CD4-positive, alpha-beta memory T cell (primary cell): ENCODE measurements around the gene EFNA5. TPM values are rescaled to one million over a fixed set of nuclear protein-coding genes. Genes with fewer than 3 reads are reported as not detected.

Experiments
- CTCF ChIA-PET: fragments of 350-600 bp; sonication (Branson Sonifier 250); formaldehyde crosslinking; loops from one replicate; lab custom pipeline; 2021; ENCODE audit warnings: inconsistent platforms; ENCODE audit not compliant: partially characterized antibody; lab: Charles Lee
- POLR2A ChIA-PET: fragments of 350-600 bp; sonication (Branson Sonifier 250); formaldehyde crosslinking; loops from one replicate; lab custom pipeline; 2021; ENCODE audit not compliant: partially characterized antibody; lab: Charles Lee
- DNase-seq, 5 donors: peaks; one replicate each; pipeline versions ENCODE4 v3.0.0 to v3.0.0-alpha.2; 2020 to 2022; ENCODE audit warnings: mixed read lengths in 1 of 5
- H3K27ac ChIP-seq: one replicate; pipeline ENCODE4 v1.7.0; 2013; ENCODE audit warnings: low read depth, low read length
- H3K27me3 ChIP-seq: 2 replicates; pipeline ENCODE4 v1.7.0; 2013; ENCODE audit warnings: mild to moderate bottlenecking, low read length, moderate library complexity; ENCODE audit not compliant: insufficient read depth
- H3K36me3 ChIP-seq: 2 replicates; pipeline ENCODE4 v1.7.0; 2013; ENCODE audit warnings: mild to moderate bottlenecking, low read length, moderate library complexity; ENCODE audit not compliant: insufficient read depth
- H3K4me1 ChIP-seq: 2 replicates; pipeline ENCODE4 v1.7.0; 2013; ENCODE audit warnings: mild to moderate bottlenecking, low read length, moderate library complexity; ENCODE audit not compliant: insufficient read depth
- H3K4me3 ChIP-seq, 2 donors: one replicate each; pipeline ENCODE4 v1.7.0; 2013; ENCODE audit warnings: low read length in 2 of 2, mild to moderate bottlenecking in 1 of 2
- H3K9me3 ChIP-seq, 2 donors: one replicate each; pipeline ENCODE4 v1.7.0; 2013; ENCODE audit warnings: low read length in 2 of 2, control low read depth in 1 of 2; ENCODE audit not compliant: control insufficient read depth in 1 of 2
- H3K27ac Mint-ChIP-seq, 7 donors: one replicate each; pipeline ENCODE4 v1.8.0; 2020 to 2021; ENCODE audit warnings: mixed read lengths in 7 of 7, mild to moderate bottlenecking in 6 of 7, inconsistent platforms in 3 of 7, moderate library complexity in 3 of 7
- H3K27me3 Mint-ChIP-seq, 2 donors: one replicate each; pipeline ENCODE4 v1.8.0; 2020 to 2021; ENCODE audit warnings: mixed read lengths in 2 of 2
- H3K36me3 Mint-ChIP-seq, 2 donors: one replicate each; pipeline ENCODE4 v1.8.0; 2020 to 2021; ENCODE audit warnings: mixed read lengths in 2 of 2, inconsistent platforms in 1 of 2, mild to moderate bottlenecking in 1 of 2
- H3K4me1 Mint-ChIP-seq, 4 donors: one replicate each; pipeline ENCODE4 v1.8.0; 2020 to 2021; ENCODE audit warnings: mixed read lengths in 4 of 4, mild to moderate bottlenecking in 1 of 4
- H3K4me3 Mint-ChIP-seq, 8 donors: one replicate each; pipeline ENCODE4 v1.8.0; 2020 to 2021; ENCODE audit warnings: mixed read lengths in 8 of 8, mild to moderate bottlenecking in 7 of 8, moderate library complexity in 6 of 8, inconsistent platforms in 3 of 8
- H3K9me3 Mint-ChIP-seq, 8 donors: one replicate each; pipeline ENCODE4 v1.8.0; 2020 to 2021; ENCODE audit warnings: mixed read lengths in 8 of 8, mild to moderate bottlenecking in 5 of 8, inconsistent platforms in 3 of 8, moderate library complexity in 1 of 8
- intact Hi-C: fragments of 100-400 bp; cut with micrococcal nuclease; formaldehyde crosslinking; loops from one replicate; pipeline ENCODE4 v1.15.1; 2023
- polyA plus RNA-seq, 2 donors: library from polyadenylated mRNA; unstranded; fragments of 300-500 nt; fragmentation: Illumina TruSeq; gene quantifications; one replicate each; pipeline ENCODE4 v1.2.3, GENCODE V29; 2021
- total RNA-seq, 2 experiments: library from RNA; stranded (reverse); gene quantifications; one replicate each; pipeline ENCODE4 v1.2.3, GENCODE V29; 2021

The EFNA5 gene
- total and polyA plus RNA-seq, 4 experiments from 2014 or later: not detected

DNA sequence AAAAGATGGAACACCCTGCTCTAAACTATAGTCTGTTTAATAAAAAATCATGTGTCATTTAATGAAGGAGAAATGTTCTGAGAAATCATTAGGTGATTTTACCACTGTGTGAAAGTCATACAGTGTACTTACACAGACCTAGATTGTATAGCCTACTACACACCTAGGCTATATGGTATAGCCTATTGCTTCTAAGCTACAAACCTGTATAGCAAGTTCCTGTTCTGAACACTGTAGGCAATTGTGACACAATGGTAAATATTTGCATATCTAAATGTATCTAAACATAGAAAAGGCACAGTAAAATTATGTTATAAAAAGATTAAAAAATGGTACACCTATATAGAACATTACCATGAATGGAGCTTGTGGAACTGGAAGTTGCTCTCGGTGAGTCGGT lies 40.6 kb downstream of the EFNA5 start:
- POLR2A ChIA-PET: no interaction called here
- Mint-ChIP-seq H3K36me3 (no peaks in the 10 kb centered on the region), H3K27ac (no peak overlapping the region), H3K27me3 (no peaks in the 10 kb centered on the region), H3K4me1 (no peaks in the 10 kb centered on the region), H3K9me3 (peaks cover 0 to 3% (median 0%) of the 10 kb centered on the region in 8 donors), H3K4me3 (no peak overlapping the region)
- DNase-seq: no peak
- Histone ChIP-seq H3K27me3 (no peaks in the 10 kb centered on the region), H3K36me3 (no peaks in the 10 kb centered on the region), H3K4me3 (no peak overlapping the region), H3K27ac (no peak overlapping the region), H3K4me1 (no peaks in the 10 kb centered on the region), H3K9me3 (no peaks in the 10 kb centered on the region)
- CTCF ChIA-PET: no interaction called here
- intact Hi-C loops: no loop called here

DNA sequence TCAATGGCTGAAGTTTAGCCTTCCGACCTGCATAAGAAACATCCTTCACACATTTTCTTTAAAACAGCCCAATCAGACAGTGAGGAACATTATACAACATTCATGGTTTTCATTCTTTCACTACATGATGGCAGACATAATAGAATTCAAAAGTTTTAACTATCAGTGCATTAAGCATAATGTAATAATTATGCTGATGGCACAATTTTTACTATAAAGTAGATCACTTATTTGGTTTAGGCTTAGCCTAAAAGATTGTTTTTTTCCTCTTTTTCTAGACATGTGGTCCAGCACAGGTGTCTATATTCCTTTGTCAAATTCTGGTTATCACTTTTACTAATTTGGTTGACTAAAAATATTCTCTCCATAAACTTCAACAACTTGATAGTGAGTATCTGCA lies 46.5 kb downstream of the EFNA5 start:
- Histone ChIP-seq H3K27me3 (no peaks in the 10 kb centered on the region), H3K36me3 (no peaks in the 10 kb centered on the region), H3K9me3 (no peaks in the 10 kb centered on the region), H3K27ac (no peak overlapping the region), H3K4me1 (no peaks in the 10 kb centered on the region), H3K4me3 (no peak overlapping the region)
- no peak for DNase-seq
- CTCF ChIA-PET: no interaction called here
- POLR2A ChIA-PET: no interaction called here
- H3K27ac Mint-ChIP-seq: no peak overlapping the region
- H3K27me3 Mint-ChIP-seq: no peaks in the 10 kb centered on the region
- intact Hi-C loops: no loop called here
- H3K9me3 Mint-ChIP-seq: no peaks in the 10 kb centered on the region
- H3K4me1 Mint-ChIP-seq: no peaks in the 10 kb centered on the region
- no peak overlapping the region for H3K4me3 Mint-ChIP-seq
- H3K36me3 Mint-ChIP-seq: no peaks in the 10 kb centered on the region

DNA sequence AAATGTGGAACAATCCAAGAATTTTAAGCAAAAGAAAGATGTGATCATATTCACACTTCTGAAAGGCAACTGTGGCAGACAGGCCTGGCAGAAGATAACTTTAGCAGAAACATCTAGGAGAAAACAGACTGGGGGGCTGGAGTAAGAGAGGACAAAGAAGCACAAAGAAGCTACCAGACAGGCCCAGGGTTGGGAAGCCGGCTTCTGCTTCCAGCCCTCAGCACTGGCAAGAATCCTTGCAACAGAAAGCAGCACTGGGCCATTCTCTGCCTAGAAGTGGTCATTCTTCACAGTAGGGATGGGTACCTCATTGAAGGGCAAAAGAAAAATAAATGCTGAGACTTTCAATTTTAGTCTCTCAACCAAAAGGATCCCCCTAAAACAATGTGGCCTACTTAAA lies 49.6 kb downstream of the EFNA5 start:
- Mint-ChIP-seq H3K4me3 (no peak overlapping the region), H3K36me3 (no peaks in the 10 kb centered on the region), H3K27me3 (no peaks in the 10 kb centered on the region), H3K9me3 (no peaks in the 10 kb centered on the region), H3K27ac (no peak overlapping the region), H3K4me1 (no peaks in the 10 kb centered on the region)
- Histone ChIP-seq H3K36me3 (no peaks in the 10 kb centered on the region), H3K9me3 (no peaks in the 10 kb centered on the region), H3K4me3 (no peak overlapping the region), H3K27me3 (no peaks in the 10 kb centered on the region), H3K4me1 (no peaks in the 10 kb centered on the region), H3K27ac (no peak overlapping the region)
- no peak for DNase-seq
- POLR2A ChIA-PET: no interaction called here
- CTCF ChIA-PET: no interaction called here
- intact Hi-C loops: no loop called here

DNA sequence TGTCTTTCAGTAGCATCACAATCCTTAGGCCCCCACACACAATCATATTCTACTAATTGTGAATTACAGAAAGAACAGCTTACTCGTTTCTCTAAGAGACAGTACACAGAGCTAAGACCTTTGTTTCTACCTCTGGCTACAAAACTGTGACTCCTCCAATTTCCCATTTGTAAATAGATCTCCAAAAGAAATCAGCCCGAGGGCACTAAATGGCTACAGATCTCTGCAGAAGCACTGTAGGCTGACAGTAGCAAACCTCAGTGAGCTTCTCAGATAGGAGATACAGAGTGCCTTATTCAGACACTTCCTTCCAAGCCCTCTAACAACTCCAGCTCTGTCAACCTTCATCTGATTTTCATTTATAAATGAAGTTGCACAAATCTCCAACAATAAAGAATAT lies 51.0 kb downstream of the EFNA5 start:
- Mint-ChIP-seq H3K9me3 (no peaks in the 10 kb centered on the region), H3K4me1 (no peaks in the 10 kb centered on the region), H3K4me3 (no peak overlapping the region), H3K27me3 (peaks cover 0 to 3% of the 10 kb centered on the region in 2 donors), H3K27ac (no peak overlapping the region), H3K36me3 (no peaks in the 10 kb centered on the region)
- POLR2A ChIA-PET: no interaction called here
- Histone ChIP-seq H3K27ac (no peak overlapping the region), H3K4me3 (no peak overlapping the region), H3K27me3 (no peaks in the 10 kb centered on the region), H3K36me3 (no peaks in the 10 kb centered on the region), H3K9me3 (no peaks in the 10 kb centered on the region), H3K4me1 (no peaks in the 10 kb centered on the region)
- intact Hi-C loops: no loop called here
- DNase-seq: no peak
- CTCF ChIA-PET: no interaction called here

DNA sequence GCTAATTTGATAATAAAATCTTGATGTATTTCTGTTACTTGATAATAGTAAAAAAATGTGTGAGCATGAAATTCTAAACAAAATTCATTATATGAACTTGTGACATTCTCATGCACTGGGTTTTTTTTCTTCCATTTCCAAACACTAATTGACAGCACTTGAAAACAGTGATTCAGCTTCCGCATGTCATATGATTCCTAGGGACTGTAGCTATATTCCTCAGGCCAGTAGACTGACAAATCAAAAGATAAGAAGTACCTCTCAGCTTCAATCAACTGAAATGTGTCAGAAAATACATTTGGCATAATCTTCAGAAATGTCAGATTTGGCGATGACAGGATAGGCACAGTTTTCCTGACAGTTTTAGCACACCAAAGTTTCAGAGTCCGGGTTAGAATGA lies 52.5 kb downstream of the EFNA5 start:
- H3K9me3 Mint-ChIP-seq: no peaks in the 10 kb centered on the region
- Histone ChIP-seq H3K4me3 (no peak overlapping the region), H3K27me3 (no peaks in the 10 kb centered on the region), H3K9me3 (no peaks in the 10 kb centered on the region), H3K27ac (no peak overlapping the region), H3K4me1 (no peaks in the 10 kb centered on the region), H3K36me3 (no peaks in the 10 kb centered on the region)
- H3K4me1 Mint-ChIP-seq: no peaks in the 10 kb centered on the region
- H3K27me3 Mint-ChIP-seq: peaks cover 2 to 3% of the 10 kb centered on the region in 2 donors
- ChIA-PET CTCF (interaction anchor here (0.5 kb wide), 1 partner anchor 24 kb away, joined by 3 read pairs; no protein-coding TSS in a partner anchor), POLR2A (no interaction called here)
- DNase-seq: no peak
- intact Hi-C loops: no loop called here
- no peaks in the 10 kb centered on the region for H3K36me3 Mint-ChIP-seq
- H3K27ac Mint-ChIP-seq: no peak overlapping the region
- H3K4me3 Mint-ChIP-seq: no peak overlapping the region

DNA sequence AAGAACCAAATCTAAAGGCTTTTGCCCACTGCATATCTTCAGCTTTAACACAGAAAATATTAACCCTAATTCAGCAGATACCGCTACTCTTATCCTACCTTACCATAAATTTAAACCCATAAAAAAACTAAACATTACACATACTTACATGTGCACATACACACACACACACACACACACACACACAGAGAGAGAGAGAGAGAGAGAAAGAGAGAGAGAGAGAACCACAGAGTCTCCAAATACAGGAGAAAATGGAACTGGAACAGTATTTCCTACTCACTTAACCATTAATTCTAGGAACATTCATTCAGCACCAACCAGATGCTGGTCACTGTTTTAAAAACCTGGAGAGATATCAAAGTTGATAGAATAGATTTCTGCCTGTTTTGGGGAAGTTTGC lies 53.7 kb downstream of the EFNA5 start:
- Histone ChIP-seq H3K4me3 (no peak overlapping the region), H3K4me1 (no peaks in the 10 kb centered on the region), H3K27me3 (no peaks in the 10 kb centered on the region), H3K27ac (no peak overlapping the region), H3K9me3 (no peaks in the 10 kb centered on the region), H3K36me3 (no peaks in the 10 kb centered on the region)
- no peaks in the 10 kb centered on the region for H3K36me3 Mint-ChIP-seq
- DNase-seq: no peak
- peaks cover 2 to 3% of the 10 kb centered on the region in 2 donors for H3K27me3 Mint-ChIP-seq
- H3K4me1 Mint-ChIP-seq: no peaks in the 10 kb centered on the region
- intact Hi-C loops: no loop called here
- ChIA-PET POLR2A (no interaction called here), CTCF (no interaction called here)
- H3K4me3 Mint-ChIP-seq: no peak overlapping the region
- H3K9me3 Mint-ChIP-seq: no peaks in the 10 kb centered on the region
- no peak overlapping the region for H3K27ac Mint-ChIP-seq

DNA sequence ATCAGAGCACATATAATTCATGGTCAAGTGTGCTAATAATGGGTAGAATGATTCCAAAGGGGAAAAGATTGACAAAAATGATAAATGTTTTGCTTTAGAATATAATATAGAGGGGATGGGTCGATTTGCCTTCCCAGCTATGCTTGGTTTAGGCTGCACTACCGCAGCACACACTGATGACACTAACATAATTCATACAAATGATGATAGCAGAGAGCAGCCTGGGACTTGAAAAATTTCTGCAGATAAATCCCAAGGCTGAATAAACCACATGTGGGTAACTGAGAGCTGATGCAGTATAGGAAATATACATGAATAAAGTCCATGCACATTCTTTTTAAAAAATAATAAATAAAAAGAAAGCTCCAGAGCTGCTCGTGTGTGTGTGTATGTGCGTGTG lies 54.5 kb downstream of the EFNA5 start:
- no peak for DNase-seq
- H3K4me3 Mint-ChIP-seq: no peak overlapping the region
- no peaks in the 10 kb centered on the region for H3K27me3 ChIP-seq
- H3K27me3 Mint-ChIP-seq: peaks cover 2 to 3% of the 10 kb centered on the region in 2 donors
- H3K4me1 ChIP-seq: no peaks in the 10 kb centered on the region
- ChIA-PET CTCF (no interaction called here), POLR2A (no interaction called here)
- H3K36me3 ChIP-seq: no peaks in the 10 kb centered on the region
- no peaks in the 10 kb centered on the region for H3K4me1 Mint-ChIP-seq
- no peaks in the 10 kb centered on the region for H3K36me3 Mint-ChIP-seq
- H3K4me3 ChIP-seq: no peak overlapping the region
- no peak overlapping the region for H3K27ac ChIP-seq
- intact Hi-C loops: no loop called here
- H3K9me3 Mint-ChIP-seq: no peaks in the 10 kb centered on the region
- no peak overlapping the region for H3K27ac Mint-ChIP-seq
- H3K9me3 ChIP-seq: no peaks in the 10 kb centered on the region

DNA sequence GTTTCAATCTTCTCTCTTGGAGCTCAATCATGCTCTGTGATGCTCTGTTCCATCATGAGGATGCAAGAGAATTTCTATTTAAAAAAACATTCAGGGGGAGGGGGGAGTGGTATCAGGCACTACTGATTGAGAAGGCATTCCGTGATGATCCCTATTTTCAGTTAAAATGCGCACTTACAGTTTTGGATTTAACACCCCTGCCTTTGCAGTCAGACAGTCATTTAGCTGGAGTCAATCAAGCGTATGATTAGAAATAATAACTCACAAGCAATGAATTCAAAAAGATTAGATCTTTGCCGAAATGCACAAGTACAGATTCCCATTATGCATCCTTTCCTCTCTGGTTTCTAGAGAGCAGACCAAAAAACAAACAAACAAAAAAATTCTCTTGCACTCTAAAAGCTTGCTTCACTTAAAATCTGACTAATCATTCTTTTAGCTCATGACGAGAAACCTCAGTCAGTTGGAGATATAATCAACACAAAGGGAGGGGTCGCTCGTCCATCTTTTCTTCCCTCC lies 55.4 kb downstream of the EFNA5 start:
- no peaks in the 10 kb centered on the region for H3K4me1 ChIP-seq
- ChIA-PET POLR2A (no interaction called here), CTCF (no interaction called here)
- H3K27me3 ChIP-seq: no peaks in the 10 kb centered on the region
- Mint-ChIP-seq H3K9me3 (no peaks in the 10 kb centered on the region), H3K4me3 (no peak overlapping the region), H3K36me3 (no peaks in the 10 kb centered on the region), H3K27ac (no peak overlapping the region), H3K27me3 (peaks cover 3 to 4% of the 10 kb centered on the region in 2 donors), H3K4me1 (no peaks in the 10 kb centered on the region)
- no peak overlapping the region for H3K27ac ChIP-seq
- intact Hi-C loops: no loop called here
- H3K4me3 ChIP-seq: no peak overlapping the region
- no peak for DNase-seq
- H3K36me3 ChIP-seq: no peaks in the 10 kb centered on the region
- H3K9me3 ChIP-seq: no peaks in the 10 kb centered on the region
